Astrocyte (in vitro differentiated cells and primary cell): ENCODE results near the gene FBXL4.

Experiments used
- CTCF ChIP-seq: IDR thresholded peaks from 2 replicates; pipeline ENCODE4 v1.5.1; 2011; ENCODE audit warnings: low read depth, mild to moderate bottlenecking, inconsistent platforms, low read length, moderate library complexity; ENCODE audit not compliant: insufficient read depth
- EZH2 ChIP-seq: IDR thresholded peaks from 2 replicates; pipeline ENCODE4 v1.6.1; 2012; ENCODE audit warnings: mild to moderate bottlenecking, low read length, inconsistent platforms; ENCODE audit not compliant: insufficient read depth

- TF ChIP-seq CTCF (no peak), EZH2 (no peak)
Observed at GRCh38 chr6:98894810-98895209, 52.9 kb downstream of the FBXL4 start.
